Kidney epithelial cell (primary cell): Measurements from ENCODE around the gene GJC3. TPM values are rescaled to one million over a fixed set of nuclear protein-coding genes. Genes with fewer than 3 reads are reported as not detected.
"Not testable (repeated sequence)": the region's sequence is repeated elsewhere in the genome, so short reads cannot be mapped to it uniquely, and the experiment has no call there.

Source experiments
- DNase-seq: peaks from one replicate; pipeline ENCODE4 v3.0.0-alpha.2; 2010; ENCODE audit warnings: low read depth
- H3K27me3 ChIP-seq: 2 replicates; pipeline ENCODE4 v1.6.0; 2011; ENCODE audit warnings: low read length; ENCODE audit not compliant: control insufficient read depth, insufficient read depth
- H3K36me3 ChIP-seq: 2 replicates; pipeline ENCODE4 v1.5.1; 2011; ENCODE audit warnings: low read length; ENCODE audit not compliant: control insufficient read depth, insufficient read depth
- H3K4me3 ChIP-seq: 2 replicates; pipeline ENCODE4 v1.5.1; 2011; ENCODE audit warnings: low read depth, mild to moderate bottlenecking, control low read depth, low read length
- CTCF ChIP-seq: IDR thresholded peaks from 2 replicates; pipeline ENCODE4 v1.5.1; 2011; ENCODE audit warnings: mild to moderate bottlenecking, moderate library complexity, low read length, control low read depth, inconsistent platforms; ENCODE audit not compliant: insufficient read depth, poor library complexity, severe bottlenecking
- total RNA-seq: library from RNA; depleted of rRNA; stranded (reverse); fragments of >200 nt; gene quantifications from 2 replicates; pipeline ENCODE4 v1.2.3, GENCODE V29; 2015

GJC3 gene
- total RNA-seq, 1 donor from 2014 or later = not detected

- Histone ChIP-seq H3K27me3 (no peaks in the 10 kb centered on the region), H3K4me3 (no peak overlapping the region), H3K36me3 (peaks cover 1% of the 10 kb centered on the region)
- no peak for TF ChIP-seq CTCF
- DNase-seq = no peak
These were observed 30.6 kb downstream of the GJC3 start for GRCh38 chr7:99898836-99899235.

- no peaks in the 10 kb centered on the region for H3K27me3 ChIP-seq
- no peak overlapping the region for H3K4me3 ChIP-seq
- no peak for TF ChIP-seq CTCF
- peaks cover 1% of the 10 kb centered on the region for H3K36me3 ChIP-seq
- no peak for DNase-seq
These were observed 31.4 kb downstream of the GJC3 start for GRCh38 chr7:99898023-99898357.

GRCh38 chr7:99897322-99898022 lies 31.9 kb downstream of the GJC3 start:
- Histone ChIP-seq H3K36me3 (peaks cover 1% of the 10 kb centered on the region), H3K27me3 (no peaks in the 10 kb centered on the region), H3K4me3 (no peak overlapping the region)
- no peak for DNase-seq
- no peak for TF ChIP-seq CTCF

- no peak for DNase-seq
- no peak overlapping the region for H3K4me3 ChIP-seq
- TF ChIP-seq CTCF = no peak
- H3K36me3 ChIP-seq = no peaks in the 10 kb centered on the region
- H3K27me3 ChIP-seq = no peaks in the 10 kb centered on the region
These were observed 34.7 kb downstream of the GJC3 start for GRCh38 chr7:99894738-99895137.

GRCh38 chr7:99893280-99893679 lies 36.1 kb downstream of the GJC3 start:
- no peak for TF ChIP-seq CTCF

GRCh38 chr7:99890348-99890747 lies 39.1 kb downstream of the GJC3 start:
- H3K27me3 ChIP-seq, H3K36me3 ChIP-seq, H3K4me3 ChIP-seq, DNase-seq: not testable (repeated sequence)

More at GRCh38 chr7:99893280-99893679, 36.1 kb downstream of the GJC3 start:
- Histone ChIP-seq H3K36me3 (no peaks in the 10 kb centered on the region), H3K27me3 (no peaks in the 10 kb centered on the region), H3K4me3 (no peak overlapping the region)
- DNase-seq = no peak

- not testable (repeated sequence) for DNase-seq, H3K27me3 ChIP-seq, H3K36me3 ChIP-seq, H3K4me3 ChIP-seq
These were observed 41.1 kb downstream of the GJC3 start for GRCh38 chr7:99888366-99888765.
